ENCODE data around the gene IQCH. TPM values are rescaled to one million over a fixed set of nuclear protein-coding genes. Genes with fewer than 3 reads are reported as not detected.

Gene IQCH
- polyA plus RNA-seq, 3 donors: 0.03 TPM; not detected in 2

GRCh38 chr15:67365994-67366393 is 111.4 kb downstream of the IQCH start:
- H2AFZ ChIP-seq (ENCODE audit: insufficient read depth, low read depth, low read length, poor library complexity, severe bottlenecking): no peak overlapping the region
- no peaks in the 10 kb centered on the region for H3K79me2 ChIP-seq (ENCODE audit: insufficient read depth, low read length)
- no peak overlapping the region for H3K4me3 ChIP-seq (replicated peaks in 1 of 3; ENCODE audit: low read depth in 2 of 3, low read length in 3 of 3)
- H3K36me3 ChIP-seq (replicated peaks in 1 of 2; ENCODE audit: control insufficient read depth in 1 of 2, insufficient read depth in 2 of 2, low read length in 2 of 2): no peaks in the 10 kb centered on the region
- Mint-ChIP-seq H3K9me3 (peaks cover 0 to 2% (median 0%) of the 10 kb centered on the region in 7 donors), H3K4me3 (no peak overlapping the region), H3K4me1 (no peaks in the 10 kb centered on the region), H3K27me3 (ENCODE audit: low read depth in 3 of 3) (no peaks in the 10 kb centered on the region), H3K36me3 (no peaks in the 10 kb centered on the region), H3K27ac (peak overlapping the region in 1 of 7 donors; percentile 11)
- H3K27ac ChIP-seq (ENCODE audit: low read depth in 1 of 2, low read length in 2 of 2): no peak overlapping the region
- no peaks in the 10 kb centered on the region for H3K4me1 ChIP-seq (ENCODE audit: control insufficient read depth in 1 of 2, insufficient read depth in 2 of 2, low read length in 2 of 2)
- no peaks in the 10 kb centered on the region for H3K9me3 ChIP-seq (replicated peaks in 1 of 2; ENCODE audit: control insufficient read depth in 1 of 2, insufficient read depth in 1 of 2, low read length in 2 of 2)
- TF ChIP-seq CTCF (IDR thresholded peaks at IDR 0.05): no peak
- H3K9ac ChIP-seq (ENCODE audit: insufficient read depth, low read length, poor library complexity, severe bottlenecking): no peak overlapping the region
- no peak overlapping the region for H3K4me2 ChIP-seq (replicated peaks; ENCODE audit: extremely low read depth, low read length, poor library complexity, severe bottlenecking)
- intact Hi-C loops (cut with micrococcal nuclease): no loop called here
- H3K27me3 ChIP-seq (ENCODE audit: control insufficient read depth in 2 of 2, insufficient read depth in 2 of 2, low read length in 2 of 2): no peaks in the 10 kb centered on the region
- no peak for DNase-seq
- WGBS (ENCODE audit: insufficient coverage): no CpG with 5 or more reads among the region's 2 CpGs
- no peaks in the 10 kb centered on the region for H4K20me1 ChIP-seq (ENCODE audit: insufficient read depth, low read length)

- Histone ChIP-seq H3K36me3 (replicated peaks in 1 of 2; ENCODE audit: control insufficient read depth in 1 of 2, insufficient read depth in 2 of 2, low read length in 2 of 2) (no peaks in the 10 kb centered on the region), H2AFZ (ENCODE audit: insufficient read depth, low read depth, low read length, poor library complexity, severe bottlenecking) (no peak overlapping the region), H3K27me3 (ENCODE audit: control insufficient read depth in 2 of 2, insufficient read depth in 2 of 2, low read length in 2 of 2) (no peaks in the 10 kb centered on the region), H3K27ac (ENCODE audit: low read depth in 1 of 2, low read length in 2 of 2) (no peak overlapping the region), H3K79me2 (ENCODE audit: insufficient read depth, low read length) (no peaks in the 10 kb centered on the region), H3K4me1 (ENCODE audit: control insufficient read depth in 1 of 2, insufficient read depth in 2 of 2, low read length in 2 of 2) (no peaks in the 10 kb centered on the region), H3K4me2 (replicated peaks; ENCODE audit: extremely low read depth, low read length, poor library complexity, severe bottlenecking) (no peak overlapping the region), H3K9me3 (replicated peaks in 1 of 2; ENCODE audit: control insufficient read depth in 1 of 2, insufficient read depth in 1 of 2, low read length in 2 of 2) (no peaks in the 10 kb centered on the region), H4K20me1 (ENCODE audit: insufficient read depth, low read length) (no peaks in the 10 kb centered on the region), H3K9ac (ENCODE audit: insufficient read depth, low read length, poor library complexity, severe bottlenecking) (no peak overlapping the region), H3K4me3 (replicated peaks in 1 of 3; ENCODE audit: low read depth in 2 of 3, low read length in 3 of 3) (no peak overlapping the region)
- Mint-ChIP-seq H3K36me3 (no peaks in the 10 kb centered on the region), H3K4me1 (no peaks in the 10 kb centered on the region), H3K4me3 (no peak overlapping the region), H3K27me3 (ENCODE audit: low read depth in 3 of 3) (no peaks in the 10 kb centered on the region), H3K27ac (no peak overlapping the region), H3K9me3 (peaks cover 0 to 2% (median 0%) of the 10 kb centered on the region in 7 donors)
- no peak for TF ChIP-seq CTCF (IDR thresholded peaks at IDR 0.05)
- 83% methylated on average over 1 of the region's 1 CpG for WGBS (ENCODE audit: insufficient coverage)
- DNase-seq: no peak
- intact Hi-C loops (cut with micrococcal nuclease): no loop called here
Observed at GRCh38 chr15:67366904-67367303, 112.3 kb downstream of the IQCH start.
